ENCODE results near the gene SMYD3. TPM values are rescaled to one million over a fixed set of nuclear protein-coding genes. Genes with fewer than 3 reads are reported as not detected.

Gene SMYD3
- total and polyA plus RNA-seq, 5 donors from 2014 or later = 17.7 to 36.6 (median 28.9) TPM

DNA sequence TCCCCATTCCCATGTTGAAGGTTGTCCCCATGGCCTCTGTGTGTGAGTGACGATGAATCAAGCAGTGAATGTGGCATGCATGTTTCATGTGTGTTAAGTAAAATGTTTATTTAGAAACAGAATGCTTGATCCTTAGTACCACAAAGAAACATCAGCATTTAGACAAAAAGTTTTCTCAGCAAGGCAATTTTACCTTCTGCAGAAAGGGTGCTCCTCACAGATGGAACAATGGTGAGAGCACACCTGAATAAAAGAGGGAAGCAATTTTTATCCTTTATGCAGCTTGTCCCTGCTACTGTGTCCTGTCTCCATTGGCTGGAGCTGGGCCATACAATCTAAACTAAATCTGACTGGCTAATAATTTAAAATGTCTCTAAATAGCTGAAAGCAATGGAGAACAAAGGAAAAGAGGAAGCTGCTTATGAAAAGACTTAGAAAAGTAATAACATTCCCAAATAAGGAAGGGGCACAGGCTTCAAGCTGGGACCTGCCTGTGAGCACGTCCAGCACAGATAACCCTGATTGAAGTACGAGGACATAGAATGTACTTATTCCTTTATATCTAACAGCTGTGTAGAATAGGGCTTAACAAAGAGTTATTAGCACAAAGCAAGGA lies 8.4 kb upstream of the SMYD3 start:
- peaks cover 9 to 32% of the 10 kb centered on the region in 2 experiments for H3K9me3 ChIP-seq (ENCODE audit: control insufficient read depth in 2 of 2, low read length in 2 of 2)
- no peak overlapping the region for H3K27ac ChIP-seq (ENCODE audit: insufficient read depth, low read length, poor library complexity, severe bottlenecking)
- H3K4me1 ChIP-seq (ENCODE audit: control insufficient read depth, insufficient read depth, low read length, poor library complexity, severe bottlenecking) = no peaks in the 10 kb centered on the region
- no peak for ATAC-seq (ENCODE audit: low read depth in 2 of 2)
- DNase-seq = no peak
- Mint-ChIP-seq H3K27ac (no peak overlapping the region), H3K36me3 (no peaks in the 10 kb centered on the region), H3K4me1 (no peaks in the 10 kb centered on the region), H3K27me3 (no peaks in the 10 kb centered on the region), H3K4me3 (peak overlapping the region in 1 of 4 donors; percentile 21), H3K9me3 (peaks cover 0 to 16% (median 5%) of the 10 kb centered on the region in 7 donors)
- no peaks in the 10 kb centered on the region for H3K27me3 ChIP-seq (ENCODE audit: control insufficient read depth, insufficient read depth, low read length)
- H3K4me3 ChIP-seq (ENCODE audit: low read depth, low read length) = no peak overlapping the region
- no peaks in the 10 kb centered on the region for H3K36me3 ChIP-seq (ENCODE audit: control insufficient read depth, insufficient read depth, low read length)

DNA sequence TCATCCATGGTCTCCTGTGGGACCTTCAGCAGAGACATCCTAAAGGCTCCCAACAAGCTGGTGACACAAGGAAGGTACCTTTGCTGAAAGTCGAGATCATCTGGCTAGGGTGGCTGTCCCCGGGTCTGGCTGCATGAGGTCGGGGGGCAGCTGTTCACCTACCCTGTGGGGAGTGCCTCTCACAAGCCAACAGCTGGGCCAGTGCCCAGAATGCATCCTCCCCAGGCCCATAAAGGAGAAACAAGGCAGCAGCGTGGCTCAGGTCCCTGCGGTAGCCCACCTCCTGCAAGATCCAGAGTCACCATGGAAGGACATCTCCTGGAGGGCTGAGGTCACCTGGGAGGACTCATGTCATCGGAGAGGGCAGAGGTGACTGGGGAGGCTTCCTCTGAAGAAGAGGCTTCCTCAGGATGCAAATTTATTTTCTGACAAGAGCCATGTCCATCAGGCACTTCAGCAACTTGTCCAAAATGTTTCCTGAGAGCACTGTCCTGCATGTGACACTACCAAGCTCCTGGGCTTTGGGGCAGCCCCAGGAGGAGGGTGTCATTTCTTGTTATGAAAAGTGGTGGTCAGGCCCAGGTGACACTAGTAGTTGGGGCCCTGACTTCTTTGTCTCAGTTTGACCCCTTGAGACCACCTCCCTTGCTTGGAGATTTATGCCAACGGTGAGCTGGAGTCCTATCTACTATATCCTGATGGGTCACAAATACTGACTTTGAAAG lies 6.7 kb upstream of the SMYD3 start:
- DNase-seq = no peak
- no peaks in the 10 kb centered on the region for H3K27me3 ChIP-seq (ENCODE audit: control insufficient read depth, insufficient read depth, low read length)
- H3K9me3 Mint-ChIP-seq = peaks cover 0 to 16% (median 5%) of the 10 kb centered on the region in 7 donors
- H3K27me3 Mint-ChIP-seq = no peaks in the 10 kb centered on the region
- ATAC-seq (ENCODE audit: low read depth in 2 of 2) = no peak
- H3K4me1 ChIP-seq (ENCODE audit: control insufficient read depth, insufficient read depth, low read length, poor library complexity, severe bottlenecking) = no peaks in the 10 kb centered on the region
- H3K36me3 Mint-ChIP-seq = no peaks in the 10 kb centered on the region
- peak overlapping the region in 1 of 4 donors; percentile 50 for H3K4me3 Mint-ChIP-seq
- H3K4me3 ChIP-seq (ENCODE audit: low read depth, low read length) = no peak overlapping the region
- no peaks in the 10 kb centered on the region for H3K4me1 Mint-ChIP-seq
- H3K36me3 ChIP-seq (ENCODE audit: control insufficient read depth, insufficient read depth, low read length) = no peaks in the 10 kb centered on the region
- H3K27ac Mint-ChIP-seq = no peak overlapping the region
- H3K9me3 ChIP-seq (ENCODE audit: control insufficient read depth in 2 of 2, low read length in 2 of 2) = peaks cover 9 to 32% of the 10 kb centered on the region in 2 experiments
- no peak overlapping the region for H3K27ac ChIP-seq (ENCODE audit: insufficient read depth, low read length, poor library complexity, severe bottlenecking)

DNA sequence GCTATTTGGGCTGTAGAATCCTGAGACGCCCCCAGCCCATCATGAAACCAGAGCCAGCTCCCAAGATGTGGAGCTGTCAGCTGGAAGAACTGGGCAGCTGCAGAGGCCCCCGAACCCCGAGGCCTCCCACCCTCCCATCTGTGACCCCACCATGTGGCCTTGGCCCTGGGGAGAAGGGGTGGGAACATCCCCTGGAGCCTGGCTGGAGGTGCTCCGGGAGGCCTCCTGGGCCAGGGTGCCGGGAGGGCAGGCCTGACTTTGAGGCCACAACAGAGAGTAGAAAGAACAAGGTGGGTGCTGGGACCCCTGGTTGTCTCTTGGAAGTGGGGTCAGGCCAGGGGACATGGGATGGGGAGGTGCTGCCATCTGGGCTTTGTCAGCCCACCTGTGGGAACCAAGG lies 6.0 kb upstream of the SMYD3 start:
- no peak overlapping the region for H3K4me3 ChIP-seq (ENCODE audit: low read depth, low read length)
- Mint-ChIP-seq H3K27ac (no peak overlapping the region), H3K4me1 (peaks cover 0 to 2% (median 0%) of the 10 kb centered on the region in 4 donors), H3K9me3 (peaks cover 0 to 16% (median 3%) of the 10 kb centered on the region in 7 donors), H3K27me3 (no peaks in the 10 kb centered on the region), H3K4me3 (no peak overlapping the region), H3K36me3 (no peaks in the 10 kb centered on the region)
- no peak overlapping the region for H3K27ac ChIP-seq (ENCODE audit: insufficient read depth, low read length, poor library complexity, severe bottlenecking)
- ATAC-seq (ENCODE audit: low read depth in 2 of 2) = no peak
- no peaks in the 10 kb centered on the region for H3K4me1 ChIP-seq (ENCODE audit: control insufficient read depth, insufficient read depth, low read length, poor library complexity, severe bottlenecking)
- H3K27me3 ChIP-seq (ENCODE audit: control insufficient read depth, insufficient read depth, low read length) = no peaks in the 10 kb centered on the region
- no peak for DNase-seq
- peaks cover 9 to 32% of the 10 kb centered on the region in 2 experiments for H3K9me3 ChIP-seq (ENCODE audit: control insufficient read depth in 2 of 2, low read length in 2 of 2)
- no peaks in the 10 kb centered on the region for H3K36me3 ChIP-seq (ENCODE audit: control insufficient read depth, insufficient read depth, low read length)

DNA sequence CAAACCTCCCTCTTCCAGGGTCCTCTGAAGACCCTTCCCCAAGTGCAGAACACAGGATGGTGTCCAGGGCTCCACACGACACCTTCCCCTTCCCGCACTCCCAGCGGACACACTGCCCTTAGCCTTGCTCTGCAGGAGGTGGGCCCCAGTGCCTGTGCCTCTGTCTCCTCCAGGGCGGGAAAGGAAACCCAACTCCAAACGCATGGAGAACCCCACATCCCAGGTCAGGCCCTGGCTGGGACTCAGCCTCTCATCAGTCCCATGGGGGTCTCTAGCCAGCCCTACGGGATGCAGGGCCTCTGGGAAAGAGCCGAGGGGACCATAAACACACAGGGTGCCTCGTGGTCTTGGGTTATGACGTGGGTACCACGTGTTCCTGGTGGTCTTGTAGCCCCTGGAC lies 5.6 kb upstream of the SMYD3 start:
- H3K4me3 Mint-ChIP-seq = no peak overlapping the region
- peaks cover 9 to 32% of the 10 kb centered on the region in 2 experiments for H3K9me3 ChIP-seq (ENCODE audit: control insufficient read depth in 2 of 2, low read length in 2 of 2)
- no peaks in the 10 kb centered on the region for H3K27me3 ChIP-seq (ENCODE audit: control insufficient read depth, insufficient read depth, low read length)
- DNase-seq = no peak
- H3K27me3 Mint-ChIP-seq = no peaks in the 10 kb centered on the region
- peaks cover 0 to 5% (median under 1%) of the 10 kb centered on the region in 4 donors for H3K4me1 Mint-ChIP-seq
- no peaks in the 10 kb centered on the region for H3K4me1 ChIP-seq (ENCODE audit: control insufficient read depth, insufficient read depth, low read length, poor library complexity, severe bottlenecking)
- H3K36me3 ChIP-seq (ENCODE audit: control insufficient read depth, insufficient read depth, low read length) = no peaks in the 10 kb centered on the region
- no peak for ATAC-seq (ENCODE audit: low read depth in 2 of 2)
- H3K27ac ChIP-seq (ENCODE audit: insufficient read depth, low read length, poor library complexity, severe bottlenecking) = no peak overlapping the region
- no peaks in the 10 kb centered on the region for H3K36me3 Mint-ChIP-seq
- H3K4me3 ChIP-seq (ENCODE audit: low read depth, low read length) = no peak overlapping the region
- H3K27ac Mint-ChIP-seq = no peak overlapping the region
- peaks cover 0 to 16% (median 3%) of the 10 kb centered on the region in 7 donors for H3K9me3 Mint-ChIP-seq

DNA sequence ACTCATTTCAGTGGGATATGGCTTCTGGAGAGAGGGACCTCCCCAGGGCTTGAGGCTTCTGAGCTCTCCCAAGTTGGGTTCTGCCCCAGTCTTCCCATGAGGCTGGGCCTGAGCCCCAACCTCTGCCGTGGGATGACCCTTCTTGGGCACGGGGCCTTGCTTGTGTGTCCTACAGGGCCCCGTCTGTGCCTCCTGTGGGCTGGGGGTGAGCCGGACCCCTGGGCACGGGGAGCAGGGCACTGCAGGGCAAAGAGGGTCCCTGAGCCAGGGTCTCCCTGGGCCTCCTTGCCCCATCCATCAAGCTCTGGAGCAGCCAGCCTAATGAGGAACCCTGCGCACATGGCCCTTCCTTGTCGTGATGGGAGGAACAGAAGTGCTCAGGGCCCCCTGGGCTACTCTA lies 5.2 kb upstream of the SMYD3 start:
- H3K9me3 ChIP-seq (ENCODE audit: control insufficient read depth in 2 of 2, low read length in 2 of 2) = peaks cover 9 to 32% of the 10 kb centered on the region in 2 experiments
- H3K4me3 ChIP-seq (ENCODE audit: low read depth, low read length) = no peak overlapping the region
- H3K36me3 Mint-ChIP-seq = no peaks in the 10 kb centered on the region
- no peak overlapping the region for H3K27ac Mint-ChIP-seq
- peaks cover 0 to 16% (median 3%) of the 10 kb centered on the region in 7 donors for H3K9me3 Mint-ChIP-seq
- no peak overlapping the region for H3K27ac ChIP-seq (ENCODE audit: insufficient read depth, low read length, poor library complexity, severe bottlenecking)
- DNase-seq (no peak), ATAC-seq (ENCODE audit: low read depth in 2 of 2) (no peak)
- no peaks in the 10 kb centered on the region for H3K27me3 Mint-ChIP-seq
- H3K4me1 Mint-ChIP-seq = peaks cover 0 to 9% (median 2%) of the 10 kb centered on the region in 4 donors
- H3K27me3 ChIP-seq (ENCODE audit: control insufficient read depth, insufficient read depth, low read length) = no peaks in the 10 kb centered on the region
- H3K36me3 ChIP-seq (ENCODE audit: control insufficient read depth, insufficient read depth, low read length) = no peaks in the 10 kb centered on the region
- no peak overlapping the region for H3K4me3 Mint-ChIP-seq
- no peaks in the 10 kb centered on the region for H3K4me1 ChIP-seq (ENCODE audit: control insufficient read depth, insufficient read depth, low read length, poor library complexity, severe bottlenecking)

DNA sequence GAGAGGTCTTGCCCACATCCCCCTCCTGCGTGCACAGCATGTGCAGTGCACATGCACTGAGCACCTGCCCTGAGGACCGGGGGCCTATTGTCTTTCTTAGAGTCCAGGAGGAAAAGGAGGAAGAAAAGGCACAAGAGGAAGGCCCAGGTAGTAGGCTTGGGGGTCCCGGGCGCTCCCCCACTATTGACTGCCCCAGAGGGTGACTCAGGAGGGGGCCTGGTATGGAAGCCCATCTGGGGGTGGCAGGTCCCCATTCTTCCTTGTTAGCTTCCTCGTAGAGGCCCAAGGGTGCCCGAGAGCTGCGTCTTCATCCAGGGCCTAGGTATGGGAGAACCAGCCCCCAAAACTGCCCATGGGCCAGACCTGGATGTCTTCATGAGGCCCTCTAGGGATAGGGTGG lies 4.1 kb upstream of the SMYD3 start:
- Histone ChIP-seq H3K4me3 (ENCODE audit: low read depth, low read length) (no peak overlapping the region), H3K4me1 (ENCODE audit: control insufficient read depth, insufficient read depth, low read length, poor library complexity, severe bottlenecking) (peaks cover 5% of the 10 kb centered on the region), H3K27ac (ENCODE audit: insufficient read depth, low read length, poor library complexity, severe bottlenecking) (no peak overlapping the region), H3K36me3 (ENCODE audit: control insufficient read depth, insufficient read depth, low read length) (no peaks in the 10 kb centered on the region), H3K27me3 (ENCODE audit: control insufficient read depth, insufficient read depth, low read length) (no peaks in the 10 kb centered on the region), H3K9me3 (ENCODE audit: control insufficient read depth in 2 of 2, low read length in 2 of 2) (peaks cover 9 to 27% of the 10 kb centered on the region in 2 experiments)
- Mint-ChIP-seq H3K9me3 (peaks cover 0 to 16% (median 2%) of the 10 kb centered on the region in 7 donors), H3K4me3 (no peak overlapping the region), H3K4me1 (peaks cover 1 to 14% (median 5%) of the 10 kb centered on the region in 4 donors), H3K36me3 (no peaks in the 10 kb centered on the region), H3K27ac (no peak overlapping the region), H3K27me3 (no peaks in the 10 kb centered on the region)
- DNase-seq (no peak), ATAC-seq (ENCODE audit: low read depth in 2 of 2) (no peak)

DNA sequence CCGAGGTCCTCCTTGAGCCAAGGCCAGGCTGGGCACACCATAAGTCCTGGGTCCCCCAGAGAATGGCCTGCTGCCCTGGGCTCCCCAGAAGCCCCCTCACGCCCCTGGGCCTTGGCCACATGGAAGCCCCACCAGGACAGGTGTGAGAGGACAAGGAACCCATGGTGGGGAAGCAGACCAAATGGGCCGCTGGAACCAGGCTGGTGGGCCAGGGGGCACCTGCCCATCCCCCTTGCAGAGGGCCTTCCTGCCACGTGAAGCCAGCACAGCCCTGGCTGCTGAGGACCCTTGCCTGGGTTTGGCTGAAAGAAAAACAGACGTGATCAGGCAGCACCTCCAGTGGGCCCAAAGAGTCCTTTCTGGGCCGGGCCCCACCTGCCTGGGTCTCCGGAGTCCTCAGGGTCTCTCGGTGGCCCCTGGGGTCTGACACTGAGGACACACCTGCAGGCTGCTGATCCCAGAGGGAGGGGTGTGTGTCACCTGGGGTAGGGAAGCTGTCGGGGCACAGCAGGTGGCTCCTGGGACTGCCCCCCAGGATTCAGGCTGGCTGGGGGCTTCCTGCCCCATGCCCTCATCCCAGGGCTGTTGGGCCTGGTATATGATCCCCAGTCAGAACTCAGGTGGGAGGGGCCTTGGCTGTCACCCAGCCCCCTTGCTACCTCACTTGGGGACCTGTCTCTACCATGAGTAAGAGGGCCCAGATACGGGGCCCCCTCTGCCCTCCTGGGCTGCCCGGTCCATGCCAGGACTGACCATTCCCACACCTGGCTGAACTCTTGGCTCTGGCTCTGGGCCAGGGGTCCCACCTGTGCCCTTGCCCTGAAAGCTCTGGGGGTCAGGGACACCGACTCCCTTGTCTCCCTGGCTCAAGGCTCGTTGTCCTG lies 3.3 kb upstream of the SMYD3 start:
- Mint-ChIP-seq H3K27me3 (no peaks in the 10 kb centered on the region), H3K27ac (no peak overlapping the region), H3K4me3 (no peak overlapping the region), H3K4me1 (peaks cover 9 to 22% (median 13%) of the 10 kb centered on the region in 4 donors), H3K9me3 (peaks cover 0 to 12% (median 2%) of the 10 kb centered on the region in 7 donors), H3K36me3 (no peaks in the 10 kb centered on the region)
- H3K27me3 ChIP-seq (ENCODE audit: control insufficient read depth, insufficient read depth, low read length) = no peaks in the 10 kb centered on the region
- H3K9me3 ChIP-seq (ENCODE audit: control insufficient read depth in 2 of 2, low read length in 2 of 2) = peaks cover 9 to 19% of the 10 kb centered on the region in 2 experiments
- DNase-seq (no peak), ATAC-seq (ENCODE audit: low read depth in 2 of 2) (no peak)
- H3K4me3 ChIP-seq (ENCODE audit: low read depth, low read length) = no peak overlapping the region
- peaks cover 8% of the 10 kb centered on the region for H3K4me1 ChIP-seq (ENCODE audit: control insufficient read depth, insufficient read depth, low read length, poor library complexity, severe bottlenecking)
- H3K27ac ChIP-seq (ENCODE audit: insufficient read depth, low read length, poor library complexity, severe bottlenecking) = no peak overlapping the region
- H3K36me3 ChIP-seq (ENCODE audit: control insufficient read depth, insufficient read depth, low read length) = no peaks in the 10 kb centered on the region

All from CD4-positive, CD25-positive, alpha-beta regulatory T cell (primary cell).